PFSK-1 (cell line): ENCODE measurements around the gene G6PC1.

Experiments
- POLR2AphosphoS5 ChIP-seq: IDR thresholded peaks from 2 replicates; pipeline ENCODE4 v1.6.1; 2012; ENCODE audit warnings: low read depth, mild to moderate bottlenecking, control low read depth, low read length, moderate library complexity
- TF ChIP-seq, protein P1 (sequence below), 2 experiments: IDR thresholded peaks; 2 replicates each; pipeline versions ENCODE4 v1.6.1 to v1.8.0; 2011 to 2012; ENCODE audit warnings: low read depth in 2 of 2, low read length in 2 of 2, control low read depth in 1 of 2, inconsistent platforms in 1 of 2, mild to moderate bottlenecking in 1 of 2, moderate library complexity in 1 of 2; ENCODE audit not compliant: insufficient read depth in 1 of 2

DNA sequence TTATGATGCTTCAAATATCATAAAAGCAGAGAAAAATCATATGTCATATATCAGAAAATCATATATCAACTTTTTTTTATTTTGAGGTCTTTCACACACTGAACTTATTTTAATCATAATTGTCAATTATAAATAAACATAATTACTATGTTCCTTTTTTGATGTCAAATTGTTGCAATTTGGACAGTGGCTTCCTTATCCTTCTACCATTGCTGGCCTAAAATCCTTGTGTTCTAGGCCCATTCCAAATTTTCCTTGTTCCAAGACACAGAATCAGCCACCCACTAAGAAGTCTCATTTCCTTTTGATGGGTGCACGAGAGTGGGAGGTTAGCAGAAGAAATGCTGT lies 28.9 kb downstream of the G6PC1 start:
- no peak for TF ChIP-seq POLR2AphosphoS5
- TF ChIP-seq, protein P1, sequence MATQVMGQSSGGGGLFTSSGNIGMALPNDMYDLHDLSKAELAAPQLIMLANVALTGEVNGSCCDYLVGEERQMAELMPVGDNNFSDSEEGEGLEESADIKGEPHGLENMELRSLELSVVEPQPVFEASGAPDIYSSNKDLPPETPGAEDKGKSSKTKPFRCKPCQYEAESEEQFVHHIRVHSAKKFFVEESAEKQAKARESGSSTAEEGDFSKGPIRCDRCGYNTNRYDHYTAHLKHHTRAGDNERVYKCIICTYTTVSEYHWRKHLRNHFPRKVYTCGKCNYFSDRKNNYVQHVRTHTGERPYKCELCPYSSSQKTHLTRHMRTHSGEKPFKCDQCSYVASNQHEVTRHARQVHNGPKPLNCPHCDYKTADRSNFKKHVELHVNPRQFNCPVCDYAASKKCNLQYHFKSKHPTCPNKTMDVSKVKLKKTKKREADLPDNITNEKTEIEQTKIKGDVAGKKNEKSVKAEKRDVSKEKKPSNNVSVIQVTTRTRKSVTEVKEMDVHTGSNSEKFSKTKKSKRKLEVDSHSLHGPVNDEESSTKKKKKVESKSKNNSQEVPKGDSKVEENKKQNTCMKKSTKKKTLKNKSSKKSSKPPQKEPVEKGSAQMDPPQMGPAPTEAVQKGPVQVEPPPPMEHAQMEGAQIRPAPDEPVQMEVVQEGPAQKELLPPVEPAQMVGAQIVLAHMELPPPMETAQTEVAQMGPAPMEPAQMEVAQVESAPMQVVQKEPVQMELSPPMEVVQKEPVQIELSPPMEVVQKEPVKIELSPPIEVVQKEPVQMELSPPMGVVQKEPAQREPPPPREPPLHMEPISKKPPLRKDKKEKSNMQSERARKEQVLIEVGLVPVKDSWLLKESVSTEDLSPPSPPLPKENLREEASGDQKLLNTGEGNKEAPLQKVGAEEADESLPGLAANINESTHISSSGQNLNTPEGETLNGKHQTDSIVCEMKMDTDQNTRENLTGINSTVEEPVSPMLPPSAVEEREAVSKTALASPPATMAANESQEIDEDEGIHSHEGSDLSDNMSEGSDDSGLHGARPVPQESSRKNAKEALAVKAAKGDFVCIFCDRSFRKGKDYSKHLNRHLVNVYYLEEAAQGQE (IDR thresholded peaks at IDR 0.05; ENCODE audit: insufficient read depth in 1 of 2, low read depth in 2 of 2, low read length in 2 of 2) = no peak
